ENCODE data around the gene TMC1.

The TMC1 gene

GRCh38 chr9:72872718-72873117, 351.3 kb downstream of the TMC1 start:
- DNase-seq (ENCODE audit: low spot score), result no peak

GRCh38 chr9:72873456-72873855, 352.0 kb downstream of the TMC1 start:
- no peak for DNase-seq (ENCODE audit: low spot score)

GRCh38 chr9:72874344-72874743, 352.9 kb downstream of the TMC1 start:
- DNase-seq (ENCODE audit: low spot score), result no peak

GRCh38 chr9:72875221-72875620, 353.8 kb downstream of the TMC1 start:
- no peak for DNase-seq (ENCODE audit: low spot score)

GRCh38 chr9:72880821-72881220, 359.4 kb downstream of the TMC1 start:
- peak; percentile 35 for DNase-seq (ENCODE audit: low spot score)

GRCh38 chr9:72882117-72882775, 360.8 kb downstream of the TMC1 start:
- peak; percentile 37 for DNase-seq (ENCODE audit: low spot score)

GRCh38 chr9:72883875-72884274, 362.5 kb downstream of the TMC1 start:
- no peak for DNase-seq (ENCODE audit: low spot score)

- no peak for DNase-seq (ENCODE audit: low spot score)
Measured at GRCh38 chr9:72884508-72884907, 363.1 kb downstream of the TMC1 start.
